Measurements from ENCODE around the gene NHEJ1. TPM values are rescaled to one million over a fixed set of nuclear protein-coding genes. Genes with fewer than 3 reads are reported as not detected.
A peak's percentile ranks its signal among the peaks of the same experiment; 100 is the strongest.

NHEJ1 gene
- polyA plus RNA-seq, 10 donors: 11.6 to 16.2 (median 14.1) TPM

- DNase-seq: no peak
These were observed 66.4 kb downstream of the NHEJ1 start for GRCh38 chr2:219094171-219094570.

GRCh38 chr2:219090436-219091299 lies 69.9 kb downstream of the NHEJ1 start:
- DNase-seq: no peak

- no peak for DNase-seq
These were observed 71.3 kb downstream of the NHEJ1 start for GRCh38 chr2:219089330-219089729.

- DNase-seq: no peak
These were observed 72.8 kb downstream of the NHEJ1 start for GRCh38 chr2:219087848-219088247.

- DNase-seq: peak in 1 of 3 donors; percentile 7
These were observed 73.3 kb downstream of the NHEJ1 start for GRCh38 chr2:219087361-219087760.

- DNase-seq: no peak
These were observed 74.4 kb downstream of the NHEJ1 start for GRCh38 chr2:219086196-219086595.

GRCh38 chr2:219084791-219085190 lies 75.8 kb downstream of the NHEJ1 start:
- DNase-seq: no peak

GRCh38 chr2:219082332-219082958 lies 78.2 kb downstream of the NHEJ1 start:
- no peak for DNase-seq

GRCh38 chr2:219081701-219082331 lies 78.8 kb downstream of the NHEJ1 start:
- DNase-seq: no peak

- DNase-seq: no peak
These were observed 79.5 kb downstream of the NHEJ1 start for GRCh38 chr2:219081096-219081495.

- DNase-seq: no peak
These were observed 81.2 kb downstream of the NHEJ1 start for GRCh38 chr2:219079417-219079816.

- no peak for DNase-seq
These were observed 81.7 kb downstream of the NHEJ1 start for GRCh38 chr2:219078951-219079350.

GRCh38 chr2:219078126-219078525 lies 82.5 kb downstream of the NHEJ1 start:
- DNase-seq: no peak

GRCh38 chr2:219076253-219076652 lies 84.4 kb downstream of the NHEJ1 start:
- DNase-seq: no peak

GRCh38 chr2:219073413-219074129 lies 87.0 kb downstream of the NHEJ1 start:
- DNase-seq: peak; percentile 8 to 52 (median 36)

GRCh38 chr2:219072741-219073250 lies 87.8 kb downstream of the NHEJ1 start:
- DNase-seq: no peak

- DNase-seq: no peak
These were observed 89.3 kb downstream of the NHEJ1 start for GRCh38 chr2:219071131-219071816.

- no peak for DNase-seq
These were observed 95.1 kb downstream of the NHEJ1 start for GRCh38 chr2:219065484-219065883.

GRCh38 chr2:219062081-219062480 lies 98.5 kb downstream of the NHEJ1 start:
- no peak for DNase-seq

GRCh38 chr2:219060821-219061791 lies 99.5 kb downstream of the NHEJ1 start, which contains the start of gene IHH:
Gene IHH (minus strand): TSS chr2:219060921. CDS start chr2:219060467, 454 bp downstream.
- DNase-seq: peak in 1 of 3 donors; percentile 21

Data from muscle of back (tissue), 11 donors.